Fibroblast of pulmonary artery (primary cell): ENCODE measurements around the gene ABI3BP.

Experiments used
- DNase-seq: peaks from one replicate; pipeline ENCODE4 v3.0.0-alpha.2; 2010; ENCODE audit warnings: low read depth
- H3K4me3 ChIP-seq: replicated peaks from 2 replicates; pipeline ENCODE4 v1.5.1; 2011; ENCODE audit warnings: low read depth, mild to moderate bottlenecking, control low read depth, low read length, moderate library complexity
- TF ChIP-seq, protein P1 (sequence below): IDR thresholded peaks from 2 replicates; pipeline ENCODE4 v1.5.1; 2011; ENCODE audit warnings: mild to moderate bottlenecking, control low read depth, low read length, inconsistent platforms; ENCODE audit errors: missing control alignments

The ABI3BP gene

DNA sequence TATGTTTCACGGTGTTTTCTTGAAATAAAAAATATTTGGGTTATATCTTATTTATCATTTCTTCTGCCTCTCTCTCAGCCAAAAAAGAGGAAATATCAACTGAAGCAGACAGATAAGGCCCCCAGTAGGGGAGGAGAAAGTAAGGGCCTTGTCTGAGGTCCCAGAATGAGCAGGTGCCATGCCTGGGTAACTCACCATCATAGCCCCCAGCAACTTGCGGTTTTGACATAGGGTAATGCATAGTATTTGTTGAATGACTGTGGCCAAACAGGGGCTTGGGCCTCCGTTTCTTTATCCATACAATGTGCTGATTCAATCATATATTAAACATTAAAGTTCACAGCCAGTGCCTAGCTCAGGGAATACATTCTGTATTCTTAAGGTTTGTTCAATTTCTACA is 119.6 kb downstream of the ABI3BP start:
- TF ChIP-seq, protein P1, sequence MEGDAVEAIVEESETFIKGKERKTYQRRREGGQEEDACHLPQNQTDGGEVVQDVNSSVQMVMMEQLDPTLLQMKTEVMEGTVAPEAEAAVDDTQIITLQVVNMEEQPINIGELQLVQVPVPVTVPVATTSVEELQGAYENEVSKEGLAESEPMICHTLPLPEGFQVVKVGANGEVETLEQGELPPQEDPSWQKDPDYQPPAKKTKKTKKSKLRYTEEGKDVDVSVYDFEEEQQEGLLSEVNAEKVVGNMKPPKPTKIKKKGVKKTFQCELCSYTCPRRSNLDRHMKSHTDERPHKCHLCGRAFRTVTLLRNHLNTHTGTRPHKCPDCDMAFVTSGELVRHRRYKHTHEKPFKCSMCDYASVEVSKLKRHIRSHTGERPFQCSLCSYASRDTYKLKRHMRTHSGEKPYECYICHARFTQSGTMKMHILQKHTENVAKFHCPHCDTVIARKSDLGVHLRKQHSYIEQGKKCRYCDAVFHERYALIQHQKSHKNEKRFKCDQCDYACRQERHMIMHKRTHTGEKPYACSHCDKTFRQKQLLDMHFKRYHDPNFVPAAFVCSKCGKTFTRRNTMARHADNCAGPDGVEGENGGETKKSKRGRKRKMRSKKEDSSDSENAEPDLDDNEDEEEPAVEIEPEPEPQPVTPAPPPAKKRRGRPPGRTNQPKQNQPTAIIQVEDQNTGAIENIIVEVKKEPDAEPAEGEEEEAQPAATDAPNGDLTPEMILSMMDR: no peak
- DNase-seq: no peak
- no peak overlapping the region for H3K4me3 ChIP-seq

DNA sequence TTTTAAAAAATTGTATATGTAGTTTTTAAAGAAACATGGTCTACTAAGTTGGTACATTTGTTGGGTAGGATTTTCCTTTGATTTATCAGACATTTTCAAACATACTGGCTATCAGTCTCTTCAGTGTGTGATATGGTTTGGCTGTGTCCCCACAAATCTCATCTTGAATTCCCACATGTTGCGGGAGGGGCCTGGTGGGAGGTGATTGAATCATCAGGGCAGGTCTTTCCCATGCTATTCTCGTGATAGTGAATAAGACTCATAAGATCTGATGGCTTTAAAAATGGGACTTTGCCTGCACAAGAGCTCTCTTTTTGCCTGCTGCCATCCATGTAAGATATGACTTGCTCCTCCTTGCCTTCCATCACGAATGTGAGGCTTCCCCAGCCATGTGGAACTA is 121.9 kb downstream of the ABI3BP start:
- TF ChIP-seq, protein P1: no peak
- no peak for DNase-seq
- no peak overlapping the region for H3K4me3 ChIP-seq

DNA sequence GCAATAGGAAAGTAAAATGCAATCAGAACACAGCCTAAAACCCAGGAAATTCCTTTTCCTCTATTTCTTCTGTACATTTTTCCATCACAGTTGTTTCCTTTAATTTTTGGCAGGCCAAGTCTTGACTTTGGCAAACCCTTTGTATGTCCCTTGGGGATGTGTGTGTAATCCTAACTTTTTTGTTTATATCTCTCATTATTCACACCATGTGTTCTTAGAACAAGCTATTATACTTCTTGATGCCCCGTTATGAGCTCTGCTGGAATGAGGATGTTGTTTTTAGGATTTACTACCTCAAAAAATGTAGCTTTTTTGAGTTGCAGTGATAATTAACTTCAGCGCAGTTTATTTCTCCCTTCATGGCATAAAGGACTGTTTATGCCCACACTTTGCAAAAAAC is 123.4 kb downstream of the ABI3BP start:
- DNase-seq: peak; percentile 83
- TF ChIP-seq, protein P1: no peak

DNA sequence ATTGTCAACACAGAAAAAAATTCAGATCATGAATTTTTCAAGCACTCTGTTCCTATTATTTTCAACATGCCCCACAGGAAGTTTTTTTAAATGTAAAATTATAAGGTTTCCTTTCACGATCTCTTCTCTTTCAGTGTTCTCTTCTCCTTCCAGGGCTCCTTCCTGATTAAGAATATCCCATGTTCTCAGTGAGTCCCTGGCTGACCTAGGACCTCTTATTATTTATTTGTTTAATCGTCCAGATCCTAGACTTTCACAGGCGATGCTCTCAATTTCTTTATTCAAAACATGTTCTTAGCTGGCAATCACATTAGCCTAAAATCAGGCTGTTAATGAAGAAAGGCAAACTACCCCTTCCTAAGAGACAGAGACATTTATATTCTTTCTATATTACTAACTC is 124.3 kb downstream of the ABI3BP start:
- no peak overlapping the region for H3K4me3 ChIP-seq
- no peak for DNase-seq
- TF ChIP-seq, protein P1: no peak

More for the DNA sequence above, 123.4 kb downstream of the ABI3BP start:
- no peak overlapping the region for H3K4me3 ChIP-seq

DNA sequence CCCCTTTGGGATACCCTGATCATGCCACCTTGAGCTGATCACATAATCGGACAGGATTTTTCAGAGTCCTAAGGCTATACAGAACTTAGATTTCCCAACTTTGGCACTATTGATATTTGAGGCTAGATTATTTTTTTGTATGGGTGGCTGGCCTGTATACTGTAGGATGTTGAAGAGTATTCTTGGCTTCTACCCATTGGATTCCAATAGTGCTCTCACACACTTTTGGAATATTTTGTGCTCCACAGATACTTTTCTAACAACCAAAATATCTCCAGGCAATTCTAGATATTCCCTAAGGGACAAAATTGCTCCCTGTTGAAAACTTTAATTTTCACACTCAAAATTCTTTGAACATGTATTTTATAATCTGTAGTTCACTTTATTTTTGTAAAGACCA is 125.1 kb downstream of the ABI3BP start:
- TF ChIP-seq, protein P1: no peak
- no peak for DNase-seq
- H3K4me3 ChIP-seq: no peak overlapping the region

DNA sequence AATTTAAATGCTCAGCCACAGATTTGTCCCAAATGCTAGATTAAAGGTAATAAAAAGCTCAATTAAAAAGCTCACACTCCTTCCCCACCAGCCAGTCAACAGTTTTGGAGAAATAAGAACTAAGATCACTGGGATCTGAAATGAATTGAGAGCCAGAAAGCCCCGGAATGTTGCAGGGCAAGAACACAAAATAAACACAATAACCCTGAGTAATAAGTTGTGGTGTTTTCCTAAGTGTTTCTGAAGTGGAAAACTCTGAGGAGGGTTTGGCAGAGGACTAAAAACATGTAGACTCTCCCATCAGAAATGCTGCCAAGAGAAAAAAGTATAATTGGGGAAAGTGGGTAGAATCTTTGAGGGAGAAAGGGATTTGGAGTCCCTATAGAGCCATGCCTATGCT is 127.8 kb downstream of the ABI3BP start:
- DNase-seq: peak; percentile 6
- no peak overlapping the region for H3K4me3 ChIP-seq
- TF ChIP-seq, protein P1: no peak

DNA sequence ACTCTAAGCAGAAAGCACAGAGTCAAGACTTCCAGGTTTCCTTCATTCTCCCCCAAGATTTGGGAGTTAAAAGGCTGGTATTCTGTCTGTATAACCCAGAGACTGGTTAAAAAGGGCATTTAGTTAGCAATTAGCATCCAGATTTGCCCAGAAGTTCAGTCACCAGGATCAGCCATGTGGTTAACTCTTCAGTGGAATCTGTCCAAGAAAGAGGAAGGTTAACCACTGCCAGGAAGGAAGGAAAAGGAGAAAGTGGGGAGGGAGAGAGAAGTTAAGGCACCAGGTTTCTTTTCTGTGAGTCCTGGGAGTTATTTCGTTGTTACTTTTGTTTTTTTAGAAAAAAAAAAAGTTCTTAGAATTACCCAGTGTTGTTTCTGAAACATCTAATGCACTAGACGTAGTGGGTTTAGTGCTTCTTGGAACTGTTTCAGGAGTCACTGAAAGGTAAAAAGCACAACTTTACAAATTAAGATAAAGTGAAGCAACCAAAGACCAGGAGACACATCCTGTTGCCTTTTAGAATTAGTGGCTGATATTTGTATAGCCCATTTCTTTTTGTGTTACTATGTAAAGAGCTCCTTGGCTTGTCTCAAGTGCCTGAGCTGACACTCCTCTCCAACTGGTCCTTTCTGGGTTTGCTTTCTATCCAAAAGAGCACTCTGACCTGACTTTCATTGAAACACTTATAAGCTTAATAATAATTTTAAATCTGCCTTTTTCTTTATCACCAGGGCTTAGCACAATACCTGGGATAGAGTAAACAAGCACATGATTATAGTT is 128.6 kb downstream of the ABI3BP start:
- no peak for DNase-seq
- no peak overlapping the region for H3K4me3 ChIP-seq
- TF ChIP-seq, protein P1: no peak
